ENCODE data around the gene ANO6.

GRCh38 chr12:45257185-45257930 lies 41.5 kb downstream of the ANO6 start:
- TF ChIP-seq CTCF (IDR thresholded peaks at IDR 0.05): no peak
- no peak for TF ChIP-seq EMX1 (CRISPR knock-in tag; IDR thresholded peaks at IDR 0.05)

All from WTC11 (cell line).